Stimulated activated CD4-positive, alpha-beta T cell treated with anti-CD3 and anti-CD28 coated beads, Interleukin-1b, Interleukin-23, amount 100 ng/mL, for 48 hours (primary cell): ENCODE measurements around the gene PMF1.
"Not testable (repeated sequence)": the region's sequence is repeated elsewhere in the genome, so short reads cannot be mapped to it uniquely, and the experiment has no call there.

Experiments used
- DNase-seq: peaks from one replicate; pipeline ENCODE4 v3.0.0-alpha.2; 2020

Gene PMF1, protein sequence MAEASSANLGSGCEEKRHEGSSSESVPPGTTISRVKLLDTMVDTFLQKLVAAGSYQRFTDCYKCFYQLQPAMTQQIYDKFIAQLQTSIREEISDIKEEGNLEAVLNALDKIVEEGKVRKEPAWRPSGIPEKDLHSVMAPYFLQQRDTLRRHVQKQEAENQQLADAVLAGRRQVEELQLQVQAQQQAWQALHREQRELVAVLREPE

GRCh38 chr1:156212833-156213643, at the start of gene PMF1:
TSS of gene PMF1 (plus strand) at chr1:156213007. CDS start at chr1:156213016, 9 bp downstream.
- DNase-seq: peak; percentile 98

DNA sequence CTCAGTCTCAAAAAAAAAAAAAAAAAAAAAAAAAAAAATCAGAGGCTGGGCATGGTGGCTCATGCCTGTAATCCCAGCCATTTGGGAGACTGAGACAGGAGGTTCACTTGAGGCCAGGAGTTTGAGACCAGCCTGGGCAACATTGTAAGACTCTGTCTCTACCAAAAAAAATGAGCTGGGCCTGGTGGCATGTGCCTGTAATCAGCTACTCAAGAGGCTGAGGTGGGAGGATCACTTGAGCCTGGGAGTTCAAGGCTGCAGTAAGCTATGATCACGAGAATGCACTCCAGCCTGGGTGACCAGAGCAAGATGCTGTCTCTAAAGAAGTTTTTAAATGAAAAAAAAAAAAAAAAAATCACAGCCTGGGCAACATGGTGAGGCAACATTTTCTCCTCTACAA, 49.1 kb upstream of the PMF1 start:
- DNase-seq: no peak

DNA sequence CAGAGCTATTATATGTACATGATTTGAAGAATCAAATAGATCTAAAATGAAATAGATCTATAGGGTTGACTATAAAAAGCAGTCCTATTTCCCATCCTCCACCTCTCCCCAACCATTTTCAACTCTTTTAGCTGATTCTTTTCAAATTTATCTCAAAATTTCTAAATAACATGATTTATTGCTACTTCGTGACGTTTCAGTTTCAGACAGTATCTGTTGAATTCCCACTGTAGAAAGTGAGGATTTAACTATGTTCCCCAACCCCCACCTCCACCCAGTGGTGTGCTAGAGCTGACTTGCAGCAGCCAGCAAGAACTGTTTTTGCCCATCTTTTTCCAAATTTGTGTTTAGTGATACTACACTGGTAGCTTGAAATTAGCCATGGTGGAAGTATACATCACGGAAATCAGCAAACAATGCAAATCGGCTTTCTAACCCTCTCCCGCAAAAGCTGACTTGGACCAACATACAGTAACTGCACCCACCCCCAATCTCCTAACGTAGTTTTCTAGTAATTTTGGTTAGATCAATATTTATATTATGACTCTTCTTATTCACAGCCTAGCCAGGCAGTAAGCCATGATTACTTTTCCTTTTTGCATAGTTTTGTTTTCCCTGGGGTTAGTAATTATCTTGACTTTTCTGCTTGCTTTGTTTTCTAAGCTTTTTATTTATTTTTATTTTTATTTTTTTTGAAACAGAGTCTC, 48.5 kb upstream of the PMF1 start:
- no peak for DNase-seq

- DNase-seq: no peak
Measured at GRCh38 chr1:156165083-156165482, 47.7 kb upstream of the PMF1 start.

- DNase-seq: no peak
Measured at GRCh38 chr1:156167536-156167935, 45.3 kb upstream of the PMF1 start.

GRCh38 chr1:156172696-156173470, 39.9 kb upstream of the PMF1 start:
- no peak for DNase-seq

DNA sequence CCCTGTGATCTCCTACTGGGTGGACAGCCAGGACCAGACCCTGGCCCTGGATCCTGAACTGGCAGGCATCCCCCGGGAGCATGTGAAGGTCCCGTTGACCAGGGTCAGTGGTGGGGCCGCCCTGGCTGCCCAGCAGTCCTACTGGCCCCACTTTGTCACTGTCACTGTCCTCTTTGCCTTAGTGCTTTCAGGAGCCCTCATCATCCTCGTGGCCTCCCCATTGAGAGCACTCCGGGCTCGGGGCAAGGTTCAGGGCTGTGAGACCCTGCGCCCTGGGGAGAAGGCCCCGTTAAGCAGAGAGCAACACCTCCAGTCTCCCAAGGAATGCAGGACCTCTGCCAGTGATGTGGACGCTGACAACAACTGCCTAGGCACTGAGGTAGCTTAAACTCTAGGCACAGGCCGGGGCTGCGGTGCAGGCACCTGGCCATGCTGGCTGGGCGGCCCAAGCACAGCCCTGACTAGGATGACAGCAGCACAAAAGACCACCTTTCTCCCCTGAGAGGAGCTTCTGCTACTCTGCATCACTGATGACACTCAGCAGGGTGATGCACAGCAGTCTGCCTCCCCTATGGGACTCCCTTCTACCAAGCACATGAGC, 36.1 kb upstream of the PMF1 start:
- no peak for DNase-seq

DNA sequence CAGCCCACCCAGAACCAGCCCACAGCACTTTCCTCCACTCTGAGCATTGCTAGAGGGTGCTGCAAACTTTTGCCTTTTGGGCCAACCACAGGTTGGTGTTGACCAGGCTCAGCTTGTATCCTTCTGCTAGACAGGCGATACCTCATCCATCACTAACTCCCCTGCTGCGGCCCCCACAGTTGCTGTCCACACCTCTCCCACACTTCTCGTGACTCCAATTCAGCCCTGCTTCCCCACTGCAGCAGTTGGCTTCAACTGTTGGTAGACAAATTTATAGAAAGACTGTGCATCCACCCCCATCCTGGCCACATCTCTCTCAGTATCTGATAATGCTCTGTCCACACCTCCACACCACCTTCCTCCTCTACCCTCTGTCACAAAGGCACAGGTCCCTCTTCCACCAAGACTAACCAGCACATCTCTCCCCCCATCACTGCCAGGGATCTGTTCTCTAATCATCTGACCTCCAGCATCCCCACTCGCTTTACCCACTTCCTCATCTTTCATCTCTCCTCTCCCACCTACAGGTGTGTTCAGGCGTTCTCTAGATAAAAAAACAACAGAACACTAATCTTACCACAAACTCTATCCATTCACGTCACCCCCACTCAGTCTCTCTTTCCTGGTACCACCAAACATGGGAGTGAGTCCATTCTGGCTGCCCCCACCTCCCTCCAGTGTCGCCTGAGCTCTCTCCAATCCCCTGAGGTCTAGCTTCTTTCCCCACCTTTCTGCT, 34.7 kb upstream of the PMF1 start:
- DNase-seq: no peak

DNA sequence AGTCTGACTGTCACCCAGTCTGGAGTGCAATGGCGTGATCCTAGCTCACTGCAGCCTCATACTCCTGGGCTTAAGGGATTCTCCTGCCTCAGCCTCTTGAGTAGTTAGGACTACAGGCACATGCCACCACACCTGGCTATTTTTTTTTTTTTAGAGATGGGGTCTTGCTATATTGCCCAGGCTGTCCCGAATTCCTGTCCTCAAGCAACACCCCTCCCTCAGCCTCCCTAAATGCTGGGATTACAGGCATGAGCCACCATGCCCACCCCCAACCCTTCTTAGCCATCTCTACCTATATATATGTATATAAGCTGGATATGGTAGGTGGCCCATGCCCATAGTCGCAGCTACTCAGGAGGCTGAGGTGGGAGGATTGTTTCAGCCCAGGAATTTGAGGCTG, 32.3 kb upstream of the PMF1 start:
- DNase-seq: no peak

GRCh38 chr1:156181391-156181924, 31.3 kb upstream of the PMF1 start:
- not testable (repeated sequence) for DNase-seq

- DNase-seq: not testable (repeated sequence)
Measured at GRCh38 chr1:156182010-156182779, 30.6 kb upstream of the PMF1 start.

- DNase-seq: not testable (repeated sequence)
Measured at GRCh38 chr1:156186347-156187177, 26.2 kb upstream of the PMF1 start.

DNA sequence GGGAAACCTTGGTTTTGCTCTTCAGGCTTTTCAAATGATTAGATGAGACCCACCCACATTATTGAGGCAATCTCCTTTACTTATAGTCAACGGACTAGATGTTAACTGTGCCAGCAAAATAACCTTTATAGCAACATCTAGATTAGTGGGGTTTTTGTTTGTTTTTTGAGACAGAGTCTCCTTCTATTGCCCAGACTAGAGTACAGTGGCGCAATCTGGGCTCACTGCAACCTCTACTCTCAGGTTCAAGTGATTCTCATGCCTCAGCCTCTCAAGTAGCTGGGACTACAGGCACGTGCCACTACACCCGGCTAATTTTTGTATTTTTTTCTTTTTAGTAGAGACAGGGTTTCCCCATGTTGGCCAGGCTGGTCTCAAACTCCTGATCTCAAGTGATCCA, 22.5 kb upstream of the PMF1 start:
- DNase-seq: not testable (repeated sequence)

DNA sequence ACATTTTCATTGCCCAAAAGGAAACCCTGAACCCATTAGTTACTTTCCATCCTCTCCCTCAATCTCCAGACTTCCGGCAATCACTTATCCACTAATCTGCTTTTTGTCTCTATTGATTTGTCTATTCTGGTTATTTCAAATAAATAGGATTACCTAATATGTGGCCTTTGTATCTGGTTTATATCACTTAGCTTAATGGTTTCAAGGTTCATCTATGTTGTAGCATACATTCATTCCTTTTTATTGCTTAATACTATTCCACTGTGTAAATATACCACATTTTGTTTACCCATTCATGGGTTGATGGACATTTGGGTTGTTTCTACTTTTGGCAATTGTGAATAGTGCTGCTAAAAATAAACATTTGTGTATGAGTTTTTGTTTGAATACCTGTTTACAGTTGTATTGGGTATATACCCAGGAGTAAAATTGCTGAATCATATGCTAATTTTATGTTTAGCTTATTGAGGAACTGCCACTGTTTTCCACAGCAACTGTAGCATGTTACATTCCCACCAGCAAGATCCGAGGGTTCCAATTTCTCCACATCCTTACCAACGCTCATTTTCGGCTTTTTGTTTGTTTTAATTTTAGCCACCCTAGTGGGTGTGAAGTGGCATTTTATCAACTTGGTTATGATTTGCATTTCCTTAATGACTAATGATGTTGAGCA, 21.4 kb upstream of the PMF1 start:
- no peak for DNase-seq

DNA sequence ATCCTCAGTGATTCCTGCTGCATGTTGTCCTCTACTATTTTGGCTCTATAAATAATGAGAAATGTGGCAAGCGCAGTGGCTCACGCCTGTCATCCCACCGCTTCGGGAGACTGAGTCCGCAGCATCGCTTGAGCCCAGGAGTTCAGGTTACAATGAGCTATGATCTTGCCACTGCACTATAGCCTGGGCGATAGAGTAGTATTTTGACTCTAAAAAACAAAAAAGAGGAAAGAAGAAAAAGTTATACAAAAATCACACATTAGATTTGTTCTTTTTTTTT, 19.7 kb upstream of the PMF1 start:
- DNase-seq: no peak

DNA sequence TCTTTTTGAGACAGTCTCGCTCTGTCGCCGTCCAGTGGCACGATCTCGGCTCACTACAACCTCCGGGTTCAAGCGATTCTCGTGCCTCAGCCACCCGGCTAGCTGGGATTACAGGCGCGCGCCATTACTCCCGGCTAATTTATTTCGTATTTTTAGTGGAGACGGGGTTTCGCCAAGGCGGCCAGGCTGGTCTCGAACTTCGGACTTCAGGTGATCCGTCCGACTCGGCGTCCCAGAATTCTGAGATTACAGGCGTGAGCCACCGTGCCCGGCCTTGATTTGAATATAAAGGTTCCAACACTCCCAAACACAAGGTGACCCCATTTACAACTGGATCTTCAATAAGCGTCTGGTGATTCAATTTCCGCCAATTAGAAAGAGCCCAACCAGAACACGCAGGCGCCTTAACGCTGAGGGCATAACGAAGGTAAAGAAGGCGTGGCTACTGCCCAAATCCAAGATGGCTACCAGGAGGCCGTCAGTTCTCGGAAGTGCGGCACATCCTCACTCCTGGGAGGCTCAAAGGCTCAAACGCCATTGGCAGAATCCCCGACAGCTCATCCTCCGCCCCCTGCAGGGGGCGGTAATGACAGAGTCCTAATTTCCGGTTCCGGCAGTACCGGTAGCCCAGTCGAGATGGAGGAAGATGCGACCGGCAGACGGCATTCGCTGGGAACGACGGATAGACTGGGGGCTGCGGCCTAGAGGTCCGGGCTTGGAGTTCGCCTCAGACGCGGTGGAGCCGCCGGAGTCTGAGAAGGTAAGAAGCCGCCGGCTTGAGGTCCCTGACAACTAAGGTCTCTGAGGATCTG, 19.1 kb upstream of the PMF1 start, which contains the start of gene SLC25A44:
Gene SLC25A44 (plus strand): TSS at position 617 of the 812 bp plus-strand sequence. CDS start 5,744 bp downstream, outside the sequence.
- DNase-seq: peak; percentile 97

DNA sequence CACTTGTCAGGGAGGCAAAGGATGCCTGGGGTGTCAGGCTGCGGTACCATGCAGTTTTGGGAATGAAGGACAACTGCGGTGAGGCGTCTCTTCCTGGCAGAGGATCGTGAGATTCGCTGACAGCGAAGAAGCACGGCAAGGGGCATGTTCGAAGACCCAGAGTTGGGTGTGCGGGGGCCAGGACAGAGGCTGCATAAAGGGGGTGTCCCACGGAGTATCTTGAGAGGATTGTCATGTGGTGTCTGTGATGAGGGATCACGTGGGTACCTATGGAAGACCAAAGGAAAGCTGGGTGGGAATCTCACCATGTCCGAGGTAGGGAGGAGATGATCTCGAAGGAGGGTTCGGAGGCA, 18.5 kb upstream of the PMF1 start:
- no peak for DNase-seq

DNA sequence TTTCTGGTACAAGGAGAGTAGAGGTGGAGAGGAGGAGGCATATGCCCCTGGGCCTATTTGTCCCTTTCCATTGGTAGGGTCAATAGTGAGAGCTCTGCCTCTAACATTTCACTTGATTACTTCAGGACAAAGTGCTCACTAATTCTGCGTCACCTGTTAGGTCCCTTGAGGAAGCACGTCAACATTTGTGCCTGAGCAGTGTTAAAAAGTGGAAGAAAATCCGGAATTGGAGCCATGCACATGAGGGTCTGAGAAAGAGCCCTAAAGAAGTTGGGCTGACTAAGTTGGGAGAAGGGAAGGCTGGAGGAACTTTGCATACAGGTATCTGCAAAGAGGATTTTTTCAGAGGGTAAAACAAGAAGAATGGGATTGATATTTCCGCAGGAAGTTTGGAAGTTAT, 17.0 kb upstream of the PMF1 start:
- no peak for DNase-seq

DNA sequence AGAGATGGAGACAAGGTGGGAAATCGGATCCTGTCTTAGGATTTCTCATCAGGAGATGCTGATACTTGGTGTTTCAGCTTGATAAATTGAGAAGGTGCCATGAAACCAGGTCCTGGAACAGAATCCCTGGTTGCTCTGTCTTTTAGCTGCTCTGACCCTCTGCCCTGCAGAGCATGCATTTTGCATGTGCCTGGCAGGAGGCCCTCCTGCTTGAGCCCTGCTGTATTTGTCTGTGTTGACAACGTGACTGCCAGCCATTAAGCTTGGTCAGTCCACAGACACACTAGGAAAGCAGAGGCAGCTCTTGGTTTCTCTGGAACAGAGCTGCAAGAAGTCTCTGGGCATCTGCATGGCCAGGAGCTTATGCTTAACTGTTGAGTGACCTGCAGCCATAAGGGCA, 16.4 kb upstream of the PMF1 start:
- no peak for DNase-seq
